NB4 (cell line): Measurements from ENCODE around the gene HEXA.

Experiments
- MYC ChIP-seq: IDR thresholded peaks from 2 replicates; pipeline ENCODE4 v1.6.1; 2011; ENCODE audit warnings: low read depth, low read length
- TF ChIP-seq, protein P1 (sequence below): IDR thresholded peaks from one replicate; pipeline ENCODE4 v1.5.1; 2012; ENCODE audit warnings: low read depth, low read length

DNA sequence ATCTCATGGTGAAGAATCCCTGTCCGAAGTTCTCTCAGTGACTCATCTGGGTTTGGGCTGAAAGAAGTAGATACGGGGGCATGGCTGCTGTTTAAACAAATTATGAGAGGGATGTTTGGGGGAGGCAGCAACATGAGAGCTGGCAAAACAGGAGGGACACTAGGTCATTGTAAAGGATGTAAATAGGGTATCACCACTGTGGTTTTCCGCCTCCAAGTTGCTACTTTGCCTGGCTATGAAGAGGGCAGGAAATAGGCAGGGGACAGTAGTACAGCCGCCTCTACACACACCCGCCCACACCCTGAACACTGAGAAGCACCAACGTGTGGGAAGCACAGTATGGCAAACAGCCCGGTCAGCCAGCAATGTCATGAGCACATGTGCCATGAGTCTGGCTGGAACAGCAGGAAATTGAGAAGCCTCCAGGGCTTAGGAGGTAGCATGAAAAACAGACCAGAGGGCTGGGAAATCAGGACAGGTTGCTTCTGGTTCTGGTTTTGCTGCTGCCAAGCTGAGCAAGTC lies 17.1 kb downstream of the HEXA start:
- TF ChIP-seq, protein P1, sequence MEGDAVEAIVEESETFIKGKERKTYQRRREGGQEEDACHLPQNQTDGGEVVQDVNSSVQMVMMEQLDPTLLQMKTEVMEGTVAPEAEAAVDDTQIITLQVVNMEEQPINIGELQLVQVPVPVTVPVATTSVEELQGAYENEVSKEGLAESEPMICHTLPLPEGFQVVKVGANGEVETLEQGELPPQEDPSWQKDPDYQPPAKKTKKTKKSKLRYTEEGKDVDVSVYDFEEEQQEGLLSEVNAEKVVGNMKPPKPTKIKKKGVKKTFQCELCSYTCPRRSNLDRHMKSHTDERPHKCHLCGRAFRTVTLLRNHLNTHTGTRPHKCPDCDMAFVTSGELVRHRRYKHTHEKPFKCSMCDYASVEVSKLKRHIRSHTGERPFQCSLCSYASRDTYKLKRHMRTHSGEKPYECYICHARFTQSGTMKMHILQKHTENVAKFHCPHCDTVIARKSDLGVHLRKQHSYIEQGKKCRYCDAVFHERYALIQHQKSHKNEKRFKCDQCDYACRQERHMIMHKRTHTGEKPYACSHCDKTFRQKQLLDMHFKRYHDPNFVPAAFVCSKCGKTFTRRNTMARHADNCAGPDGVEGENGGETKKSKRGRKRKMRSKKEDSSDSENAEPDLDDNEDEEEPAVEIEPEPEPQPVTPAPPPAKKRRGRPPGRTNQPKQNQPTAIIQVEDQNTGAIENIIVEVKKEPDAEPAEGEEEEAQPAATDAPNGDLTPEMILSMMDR, result no peak
- TF ChIP-seq MYC, result no peak
